Inferior parietal cortex (tissue), 1 donor: ENCODE results near the gene LINC00237.

Experiments used
- DNase-seq: peaks from one replicate; pipeline ENCODE4 v3.0.0-alpha.2; 2016; ENCODE audit errors: extremely low spot score

LINC00237 gene

GRCh38 chr20:21047981-21048380 lies 58.2 kb downstream of the LINC00237 start:
- no peak for DNase-seq

GRCh38 chr20:21046413-21047070 lies 59.6 kb downstream of the LINC00237 start:
- no peak for DNase-seq
